Measurements from ENCODE around the gene NFU1.

DNA sequence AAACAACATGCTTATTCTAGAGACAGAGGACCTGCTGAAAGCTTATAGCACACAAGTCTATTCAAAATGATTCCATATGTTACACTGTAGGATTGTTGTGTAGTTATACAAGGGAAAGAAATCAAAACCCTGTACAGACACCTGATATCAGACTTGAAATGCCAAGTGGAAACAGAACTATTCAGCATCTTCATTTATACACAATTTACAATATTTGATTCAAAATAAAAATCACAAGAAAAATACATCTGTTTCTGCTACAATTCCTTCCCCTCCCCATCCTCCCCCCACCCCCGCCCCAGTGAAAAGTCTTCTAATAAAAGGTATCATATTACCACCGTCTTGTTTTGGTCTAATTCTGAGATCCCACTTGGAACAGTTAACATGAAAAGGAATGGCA lies 37.5 kb upstream of the NFU1 start:
- no peak for TF ChIP-seq EZH2phosphoT487 (IDR thresholded peaks at IDR 0.05; ENCODE audit: low read depth)
- TF ChIP-seq, protein P1, sequence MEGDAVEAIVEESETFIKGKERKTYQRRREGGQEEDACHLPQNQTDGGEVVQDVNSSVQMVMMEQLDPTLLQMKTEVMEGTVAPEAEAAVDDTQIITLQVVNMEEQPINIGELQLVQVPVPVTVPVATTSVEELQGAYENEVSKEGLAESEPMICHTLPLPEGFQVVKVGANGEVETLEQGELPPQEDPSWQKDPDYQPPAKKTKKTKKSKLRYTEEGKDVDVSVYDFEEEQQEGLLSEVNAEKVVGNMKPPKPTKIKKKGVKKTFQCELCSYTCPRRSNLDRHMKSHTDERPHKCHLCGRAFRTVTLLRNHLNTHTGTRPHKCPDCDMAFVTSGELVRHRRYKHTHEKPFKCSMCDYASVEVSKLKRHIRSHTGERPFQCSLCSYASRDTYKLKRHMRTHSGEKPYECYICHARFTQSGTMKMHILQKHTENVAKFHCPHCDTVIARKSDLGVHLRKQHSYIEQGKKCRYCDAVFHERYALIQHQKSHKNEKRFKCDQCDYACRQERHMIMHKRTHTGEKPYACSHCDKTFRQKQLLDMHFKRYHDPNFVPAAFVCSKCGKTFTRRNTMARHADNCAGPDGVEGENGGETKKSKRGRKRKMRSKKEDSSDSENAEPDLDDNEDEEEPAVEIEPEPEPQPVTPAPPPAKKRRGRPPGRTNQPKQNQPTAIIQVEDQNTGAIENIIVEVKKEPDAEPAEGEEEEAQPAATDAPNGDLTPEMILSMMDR (IDR thresholded peaks at IDR 0.05; ENCODE audit: low read depth, low read length), result no peak

Measured in OCI-LY3 (cell line).